HUES64 (cell line): ENCODE measurements around the gene RPS2. TPM values are rescaled to one million over a fixed set of nuclear protein-coding genes. Genes with fewer than 3 reads are reported as not detected.
A peak's percentile ranks its signal among the peaks of the same experiment; 100 is the strongest.
"Not testable (repeated sequence)": the region's sequence is repeated elsewhere in the genome, so short reads cannot be mapped to it uniquely, and the experiment has no call there.

ENCODE experiments used
- H3K27ac ChIP-seq: 2 replicates; pipeline ENCODE4 v1.7.0; 2013; ENCODE audit warnings: low read depth, low read length, inconsistent platforms
- H3K27me3 ChIP-seq: 2 replicates; pipeline ENCODE4 v1.6.1; 2013; ENCODE audit warnings: mild to moderate bottlenecking, low read length; ENCODE audit not compliant: insufficient read depth
- H3K36me3 ChIP-seq: 2 replicates; pipeline ENCODE4 v1.6.1; 2013; ENCODE audit warnings: mild to moderate bottlenecking, low read length; ENCODE audit not compliant: insufficient read depth
- H3K4me1 ChIP-seq: 2 replicates; pipeline ENCODE4 v1.6.1; 2013; ENCODE audit warnings: mild to moderate bottlenecking, low read length, moderate library complexity; ENCODE audit not compliant: insufficient read depth
- H3K4me3 ChIP-seq: 2 replicates; pipeline ENCODE4 v1.5.1; 2013; ENCODE audit warnings: mild to moderate bottlenecking, low read length, moderate library complexity
- H3K9ac ChIP-seq: 2 replicates; pipeline ENCODE4 v1.6.1; 2013; ENCODE audit warnings: mild to moderate bottlenecking, low read depth, low read length
- H3K9me3 ChIP-seq: 2 replicates; pipeline ENCODE4 v1.6.1; 2013; ENCODE audit warnings: low read depth, low read length; ENCODE audit not compliant: insufficient read depth
- WGBS: fragments of 150-250, 120-280 bp; methylation state at CpG from one replicate; pipeline ENCODE4 v1.1.7; 2013; ENCODE audit warnings: missing lambda C conversion rate; 5-methylcytosine and 5-hydroxymethylcytosine counted together
- polyA plus RNA-seq, 2 experiments: library from polyadenylated mRNA; stranded (reverse); fragments of 50-300 nt; gene quantifications; one replicate each; pipeline ENCODE4 v1.2.3, GENCODE V29; 2013

RPS2 gene
- 4,246 TPM for polyA plus RNA-seq (2013, experiment 1 of 2)
- 4,382 TPM for polyA plus RNA-seq (2013, experiment 2 of 2)

DNA sequence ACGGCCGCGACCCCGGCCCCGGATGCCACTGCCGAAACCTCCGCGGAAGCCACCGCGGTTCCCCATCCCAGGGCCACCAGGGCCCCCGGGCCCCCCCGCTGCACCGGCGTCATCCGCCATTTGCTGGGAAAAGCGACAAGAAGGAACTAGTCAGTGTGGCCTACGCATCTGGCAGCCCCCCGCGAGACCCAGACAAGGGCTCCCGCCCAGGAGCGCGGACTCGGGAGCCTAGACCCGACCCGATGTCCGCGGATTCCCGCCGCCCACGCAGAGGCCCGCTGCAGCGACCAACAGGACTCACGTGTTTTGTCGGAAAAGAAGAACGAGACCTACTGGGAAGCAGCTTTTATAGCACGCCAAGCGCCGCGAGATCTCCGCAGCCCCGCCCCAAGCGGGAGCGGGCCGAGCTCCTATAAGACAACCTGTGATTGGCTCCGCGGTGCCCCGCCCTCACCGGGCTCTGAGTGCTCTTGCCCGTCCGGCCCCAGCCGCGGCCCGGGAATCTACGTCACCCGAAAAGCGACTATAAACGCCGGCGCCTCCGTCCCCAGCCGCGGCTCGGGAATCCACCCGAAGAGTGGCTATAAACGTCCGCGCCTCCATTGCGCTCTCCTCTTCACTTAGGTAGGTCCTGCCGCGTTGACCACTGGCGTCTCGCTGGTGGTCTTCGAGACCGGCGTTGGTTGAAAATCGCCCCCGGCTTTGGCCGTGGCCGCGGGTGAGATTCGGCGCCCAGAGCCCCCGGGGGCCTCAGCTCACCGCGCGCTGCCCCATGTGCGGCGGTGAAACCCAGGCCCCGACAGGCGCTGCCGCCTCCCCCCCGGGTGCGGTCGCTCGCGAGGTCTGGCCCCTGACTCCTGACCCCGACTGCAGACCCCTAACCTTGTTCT, at the start of gene RPS2:
TSS of gene RPS2 (minus strand) at position 321 of the 890 bp plus-strand sequence. CDS start at position 120, 201 bp downstream.
- Histone ChIP-seq H3K36me3 (peaks cover 33% of the 10 kb centered on the region), H3K4me3 (peak within 1 kb of the TSS; percentile 90), H3K27me3 (no peaks in the 10 kb centered on the region), H3K27ac (peak within 1 kb of the TSS; percentile 92), H3K9ac (peak within 1 kb of the TSS; percentile 98), H3K4me1 (peaks cover 4% of the 10 kb centered on the region; the same call in 1 of the 2 replicates), H3K9me3 (no peaks in the 10 kb centered on the region)
- WGBS, result under 1% methylated on average over 97 of the region's 97 CpGs

DNA sequence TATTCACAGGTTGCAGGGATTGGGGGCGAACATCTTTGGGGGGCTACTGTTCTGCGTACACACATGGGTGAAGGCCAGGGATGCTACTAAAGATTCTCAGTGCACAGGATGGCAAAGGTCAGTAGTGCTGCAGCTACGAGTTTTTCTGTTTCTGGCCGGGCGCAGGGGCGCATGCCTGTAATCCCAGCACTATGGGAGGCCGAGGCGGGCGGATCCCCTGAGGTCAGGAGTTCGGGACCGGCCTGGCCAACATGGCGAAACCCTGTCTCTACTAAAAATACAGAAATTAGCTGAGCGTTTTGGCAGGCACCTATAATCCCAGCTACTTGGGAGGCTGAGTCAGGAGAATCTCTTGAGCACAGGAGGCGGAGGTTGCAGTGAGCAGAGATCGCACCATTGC, 48.9 kb upstream of the RPS2 start:
- Histone ChIP-seq H3K9ac (no peak overlapping the region), H3K36me3 (no peaks in the 10 kb centered on the region), H3K27me3 (peaks cover 10% of the 10 kb centered on the region), H3K27ac (no peak overlapping the region), H3K4me1 (peaks cover 7% of the 10 kb centered on the region; the same call in 1 of the 2 replicates), H3K9me3 (no peaks in the 10 kb centered on the region), H3K4me3 (no peak overlapping the region)
- 95% methylated on average over 15 of the region's 15 CpGs for WGBS

DNA sequence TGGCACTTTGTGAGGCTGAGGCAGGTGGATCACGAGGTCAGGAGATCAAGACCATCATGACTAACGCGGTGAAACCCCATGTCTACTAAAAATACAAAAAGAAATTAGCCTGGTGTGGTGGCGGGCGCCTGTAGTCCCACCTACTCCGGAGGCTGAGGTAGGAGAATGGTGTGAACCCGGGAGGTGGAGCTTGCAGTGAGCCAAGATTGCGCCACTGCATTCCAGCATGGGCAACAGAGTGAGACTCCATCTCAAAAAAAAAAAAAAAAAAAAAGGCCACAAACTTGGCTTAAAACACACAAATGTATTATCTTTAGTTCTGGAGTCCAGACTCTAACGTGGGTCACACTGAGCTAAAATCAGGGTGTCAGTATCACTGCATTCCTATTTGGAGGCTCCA, 47.1 kb upstream of the RPS2 start:
- H3K36me3 ChIP-seq, H3K27ac ChIP-seq, H3K9me3 ChIP-seq, H3K27me3 ChIP-seq, H3K9ac ChIP-seq, H3K4me3 ChIP-seq: not testable (repeated sequence)
- WGBS, result 90% methylated on average over 9 of the region's 9 CpGs
- H3K4me1 ChIP-seq, result peaks cover 14% of the 10 kb centered on the region; the same call in 1 of the 2 replicates

DNA sequence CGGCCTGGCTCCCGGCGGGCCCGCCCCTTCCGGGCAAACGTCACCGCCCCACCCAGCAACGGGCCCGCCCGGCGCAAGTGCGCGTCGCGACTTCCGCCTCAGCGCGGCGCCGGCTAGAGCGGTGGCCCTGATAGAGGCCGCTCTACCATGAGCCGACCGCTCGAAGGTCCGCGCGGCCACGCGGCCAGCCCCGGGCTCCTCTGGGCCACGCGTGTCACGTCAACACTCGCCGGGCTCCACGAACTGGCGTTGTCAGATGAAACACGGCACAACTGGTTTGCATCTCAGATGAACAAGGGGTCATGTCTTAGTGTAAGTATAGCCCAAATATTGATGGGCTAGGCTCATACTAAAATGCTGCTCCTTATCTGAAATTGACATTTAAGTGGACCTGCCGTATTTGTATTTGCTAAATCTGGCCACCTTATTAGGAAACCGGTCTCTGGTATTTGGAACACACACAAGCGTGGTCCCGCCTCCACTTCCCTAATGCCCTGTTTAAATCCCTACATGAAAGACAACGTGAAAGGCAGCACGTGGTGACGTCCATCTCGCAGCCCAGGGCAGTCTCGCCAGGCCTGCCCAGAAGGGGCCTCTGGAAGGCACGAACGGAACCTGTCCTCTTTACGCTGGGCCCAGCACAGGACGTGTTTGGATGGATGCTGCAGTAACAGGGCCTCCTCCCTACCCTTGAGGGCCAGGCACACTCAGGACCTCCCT, 45.3 kb upstream of the RPS2 start, which contains the start of gene ZNF598:
TSS of gene ZNF598 (minus strand) at position 31 of the 720 bp plus-strand sequence.
- H3K4me3 ChIP-seq, result peak within 1 kb of the TSS; percentile 96
- H3K27me3 ChIP-seq, result no peaks in the 10 kb centered on the region
- peak within 1 kb of the TSS; percentile 92 for H3K9ac ChIP-seq
- peak within 1 kb of the TSS; percentile 81 for H3K27ac ChIP-seq
- H3K36me3 ChIP-seq, result peaks cover 7% of the 10 kb centered on the region
- peaks cover 14% of the 10 kb centered on the region; the same call in 1 of the 2 replicates for H3K4me1 ChIP-seq
- no peaks in the 10 kb centered on the region for H3K9me3 ChIP-seq
- WGBS, result 4% methylated on average over 52 of the region's 52 CpGs

DNA sequence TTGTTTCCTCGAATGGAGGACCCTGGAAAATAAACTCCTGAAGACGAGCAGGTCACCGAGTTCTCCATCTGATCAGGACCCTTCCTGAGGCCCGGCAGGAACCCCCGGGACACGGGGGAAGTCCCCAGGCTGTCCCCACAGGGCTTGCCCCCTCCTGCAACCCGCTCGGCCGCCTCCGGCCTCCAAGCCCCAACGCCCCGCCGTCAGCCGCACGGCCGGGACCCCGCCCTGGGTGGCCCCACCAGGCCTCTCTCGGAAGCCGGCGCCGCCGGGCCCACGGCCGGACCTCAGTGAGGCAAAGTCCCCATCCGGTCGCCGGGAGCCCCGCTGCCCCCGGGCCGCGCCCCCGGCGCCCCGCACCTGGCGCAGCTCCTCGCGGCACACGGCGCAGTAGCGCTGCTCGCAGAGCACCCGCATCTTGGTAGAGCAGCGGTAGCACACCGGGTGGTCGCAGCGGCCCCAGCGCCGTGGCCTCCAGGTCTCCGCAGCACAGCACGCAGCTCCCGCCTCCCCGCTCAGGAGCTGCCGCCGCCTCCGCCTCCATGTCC, 44.6 kb upstream of the RPS2 start:
- H3K36me3 ChIP-seq, result peaks cover 7% of the 10 kb centered on the region
- no peaks in the 10 kb centered on the region for H3K9me3 ChIP-seq
- no peaks in the 10 kb centered on the region for H3K27me3 ChIP-seq
- H3K9ac ChIP-seq, result peak overlapping the region; percentile 92
- under 1% methylated on average over 55 of the region's 55 CpGs for WGBS
- peak overlapping the region; percentile 73; the same call in 1 of the 2 replicates for H3K27ac ChIP-seq
- H3K4me3 ChIP-seq, result peak overlapping the region; percentile 96
- H3K4me1 ChIP-seq, result peaks cover 17% of the 10 kb centered on the region; the same call in 1 of the 2 replicates

DNA sequence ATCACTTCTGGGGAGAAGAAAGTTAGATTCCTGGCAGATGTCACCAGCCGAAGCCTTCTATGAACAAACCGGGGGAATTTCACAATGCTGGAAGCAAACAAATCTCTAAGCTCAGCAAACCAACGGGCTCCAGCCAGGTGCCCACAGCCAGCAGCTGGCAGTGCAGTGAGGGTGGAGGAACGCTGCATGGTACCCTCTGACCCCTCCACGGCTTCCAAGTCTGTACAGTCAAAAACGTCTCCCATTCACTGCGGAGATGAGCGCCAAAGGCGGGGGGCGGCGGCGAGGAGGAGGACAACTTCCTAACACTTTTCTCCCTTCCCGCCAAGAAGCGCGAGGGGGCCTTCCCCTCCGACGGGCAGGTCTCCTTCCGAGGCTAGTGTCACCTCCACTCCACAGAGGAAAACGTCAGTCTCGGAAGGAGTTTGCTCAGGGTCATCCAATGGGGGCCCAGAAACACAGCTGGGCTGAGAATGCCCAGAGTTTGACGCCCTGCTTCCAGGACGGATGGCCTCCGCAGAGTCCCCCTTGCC, 44.1 kb upstream of the RPS2 start:
- H3K4me3 ChIP-seq, result peak overlapping the region; percentile 96
- H3K27me3 ChIP-seq, result no peaks in the 10 kb centered on the region
- H3K4me1 ChIP-seq, result peaks cover 19% of the 10 kb centered on the region; the same call in 1 of the 2 replicates
- peaks cover 7% of the 10 kb centered on the region for H3K36me3 ChIP-seq
- peak overlapping the region; percentile 92 for H3K9ac ChIP-seq
- 12% methylated on average over 23 of the region's 23 CpGs for WGBS
- peak overlapping the region; percentile 73; the same call in 1 of the 2 replicates for H3K27ac ChIP-seq
- no peaks in the 10 kb centered on the region for H3K9me3 ChIP-seq

DNA sequence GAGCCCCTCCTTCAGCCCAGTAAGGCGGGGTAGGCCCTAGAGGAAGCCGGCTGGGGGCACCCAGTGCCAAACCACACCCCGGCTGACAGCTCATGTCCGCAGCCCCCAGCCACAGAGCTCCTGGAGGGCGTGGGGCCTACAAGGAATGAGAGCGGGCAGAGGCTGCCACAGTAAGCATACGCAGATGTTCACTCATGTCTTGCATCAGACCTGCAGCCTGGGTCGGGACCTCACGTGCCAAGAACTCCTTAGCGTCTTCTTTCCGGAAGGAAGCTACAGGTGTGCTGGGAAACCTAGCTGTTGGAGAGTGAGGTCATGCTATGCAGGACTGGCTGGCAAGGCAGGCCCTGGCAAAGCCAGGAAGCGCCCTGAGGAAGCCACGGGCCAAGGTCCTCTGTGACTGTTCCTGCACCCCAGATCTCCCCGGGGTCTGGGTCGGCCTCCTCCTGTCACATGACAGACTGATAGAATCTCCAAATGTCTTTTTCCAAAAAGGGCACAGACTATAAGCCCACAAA, 43.4 kb upstream of the RPS2 start:
- Histone ChIP-seq H3K27ac (no peak overlapping the region), H3K9ac (no peak overlapping the region), H3K36me3 (peaks cover 13% of the 10 kb centered on the region), H3K4me1 (peaks cover 19% of the 10 kb centered on the region; the same call in 1 of the 2 replicates), H3K9me3 (no peaks in the 10 kb centered on the region), H3K27me3 (no peaks in the 10 kb centered on the region), H3K4me3 (peak overlapping the region; percentile 96)
- WGBS, result 91% methylated on average over 15 of the region's 15 CpGs

DNA sequence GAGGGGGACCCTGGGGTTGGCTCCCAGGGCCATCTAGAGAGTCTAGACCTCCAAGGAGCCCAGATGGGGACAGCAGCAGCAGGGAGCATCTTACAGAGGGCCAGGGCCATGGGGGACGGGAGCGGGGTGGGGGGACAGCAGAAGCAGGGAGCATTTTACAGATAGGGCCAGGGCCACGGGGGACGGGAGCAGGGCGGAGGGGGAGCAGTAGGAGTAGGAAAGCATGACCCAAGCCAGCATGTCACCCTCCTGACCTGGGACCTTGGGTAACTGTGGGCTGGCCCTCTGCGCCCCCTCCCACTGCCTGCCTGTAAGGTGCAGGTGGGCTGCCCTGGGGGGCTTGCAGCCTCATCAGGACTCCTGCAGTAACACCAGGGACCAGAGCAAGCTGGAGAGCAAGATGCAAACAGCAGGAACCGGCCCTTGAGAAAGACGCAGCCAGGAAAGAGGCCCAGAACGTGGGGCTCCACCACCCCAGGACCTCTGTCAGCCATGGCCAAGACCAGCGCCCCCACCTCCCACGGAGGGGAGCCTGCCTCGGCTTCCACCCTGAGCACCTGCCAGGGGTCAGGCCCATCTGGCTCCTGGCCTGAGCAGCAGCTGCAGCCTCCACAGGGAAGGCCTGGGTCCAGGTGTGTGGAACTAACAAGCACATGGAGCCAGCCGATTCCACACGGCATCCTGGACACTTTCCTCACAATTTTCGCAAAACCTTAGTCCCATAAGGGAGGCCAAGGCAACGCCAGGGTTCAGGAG, 42.6 kb upstream of the RPS2 start:
- Histone ChIP-seq H3K9ac (peak overlapping the region; percentile 36; the same call in 1 of the 2 replicates), H3K9me3 (no peaks in the 10 kb centered on the region), H3K27ac (no peak overlapping the region), H3K4me1 (peaks cover 19% of the 10 kb centered on the region; the same call in 1 of the 2 replicates), H3K4me3 (peak overlapping the region; percentile 96; the same call in 1 of the 2 replicates), H3K36me3 (peaks cover 21% of the 10 kb centered on the region), H3K27me3 (no peaks in the 10 kb centered on the region)
- WGBS, result 92% methylated on average over 16 of the region's 16 CpGs

DNA sequence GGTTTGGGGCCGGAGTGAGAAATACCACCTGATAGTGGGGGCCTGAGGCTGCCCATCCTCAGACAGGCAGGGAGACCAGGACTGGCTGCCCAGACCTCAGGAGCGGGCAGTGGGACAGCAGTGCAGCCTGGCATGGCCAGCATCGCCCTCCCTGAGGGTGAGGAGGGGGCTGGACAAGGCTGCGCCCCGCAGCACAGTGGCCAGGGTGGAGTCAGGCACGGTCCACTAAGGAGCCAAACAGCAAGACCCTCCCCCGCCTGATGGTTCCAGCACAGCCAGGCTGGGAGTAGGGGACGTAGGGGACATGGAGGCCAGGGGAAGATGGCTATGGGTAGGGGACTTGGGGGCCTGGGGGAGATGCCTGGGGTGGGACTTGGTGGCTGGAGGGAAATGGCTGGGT, 41.7 kb upstream of the RPS2 start:
- Histone ChIP-seq H3K4me1 (peaks cover 19% of the 10 kb centered on the region; the same call in 1 of the 2 replicates), H3K4me3 (no peak overlapping the region), H3K27ac (no peak overlapping the region), H3K27me3 (no peaks in the 10 kb centered on the region), H3K9me3 (no peaks in the 10 kb centered on the region), H3K9ac (no peak overlapping the region), H3K36me3 (peaks cover 30% of the 10 kb centered on the region)
- WGBS, result 91% methylated on average over 8 of the region's 8 CpGs

DNA sequence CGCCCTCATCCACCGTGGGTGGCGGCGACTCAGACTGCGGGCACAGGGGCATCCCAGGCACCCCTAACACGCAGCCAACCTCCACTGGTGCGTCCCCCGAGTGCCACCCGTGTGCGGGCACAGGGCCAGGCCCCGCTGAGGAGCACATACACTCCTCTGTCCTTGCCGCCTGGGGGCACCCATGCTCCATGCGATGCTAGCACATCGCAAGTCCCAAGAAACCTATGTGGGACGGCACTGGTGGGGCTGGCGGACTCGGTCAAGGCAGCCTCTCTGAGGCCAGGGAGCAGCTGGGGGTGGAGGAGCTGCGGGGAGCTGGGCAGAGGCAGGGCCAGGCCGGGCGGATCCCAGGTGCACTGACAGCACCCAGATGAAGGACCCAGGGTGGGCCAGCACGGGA, 41.0 kb upstream of the RPS2 start:
- no peaks in the 10 kb centered on the region for H3K9me3 ChIP-seq
- no peak overlapping the region for H3K4me3 ChIP-seq
- H3K27ac ChIP-seq, result no peak overlapping the region
- no peak overlapping the region for H3K9ac ChIP-seq
- peaks cover 19% of the 10 kb centered on the region; the same call in 1 of the 2 replicates for H3K4me1 ChIP-seq
- no peaks in the 10 kb centered on the region for H3K27me3 ChIP-seq
- 92% methylated on average over 21 of the region's 21 CpGs for WGBS
- peaks cover 37% of the 10 kb centered on the region for H3K36me3 ChIP-seq
